ENCODE data around the gene PCDH9. TPM values are rescaled to one million over a fixed set of nuclear protein-coding genes. Genes with fewer than 3 reads are reported as not detected.

Gene PCDH9
- total RNA-seq, 1 donor from 2014 or later = 33.8 TPM

GRCh38 chr13:66840621-66841020 is 389.5 kb downstream of the PCDH9 start:
- no peaks in the 10 kb centered on the region for H3K27me3 Mint-ChIP-seq (ENCODE audit: unreplicated experiment)
- TF ChIP-seq CTCF (IDR thresholded peaks at IDR 0.05) = no peak
- no peaks in the 10 kb centered on the region for H3K36me3 Mint-ChIP-seq (ENCODE audit: unreplicated experiment)
- no peak overlapping the region for H3K4me3 Mint-ChIP-seq (ENCODE audit: unreplicated experiment)
- no peaks in the 10 kb centered on the region for H3K9me3 Mint-ChIP-seq (ENCODE audit: unreplicated experiment)
- H3K4me1 Mint-ChIP-seq (ENCODE audit: unreplicated experiment) = peaks cover 2% of the 10 kb centered on the region
- no peak overlapping the region for H3K27ac Mint-ChIP-seq (ENCODE audit: unreplicated experiment)
- no peak for DNase-seq (ENCODE audit: extremely low spot score, unreplicated experiment)

- DNase-seq (ENCODE audit: extremely low spot score, unreplicated experiment) = no peak
- H3K36me3 Mint-ChIP-seq (ENCODE audit: unreplicated experiment) = no peaks in the 10 kb centered on the region
- no peak for TF ChIP-seq CTCF (IDR thresholded peaks at IDR 0.05)
- H3K9me3 Mint-ChIP-seq (ENCODE audit: unreplicated experiment) = no peaks in the 10 kb centered on the region
- H3K4me1 Mint-ChIP-seq (ENCODE audit: unreplicated experiment) = peaks cover 12% of the 10 kb centered on the region
- H3K4me3 Mint-ChIP-seq (ENCODE audit: unreplicated experiment) = no peak overlapping the region
- no peaks in the 10 kb centered on the region for H3K27me3 Mint-ChIP-seq (ENCODE audit: unreplicated experiment)
- no peak overlapping the region for H3K27ac Mint-ChIP-seq (ENCODE audit: unreplicated experiment)
Observed at GRCh38 chr13:66837246-66837645, 392.9 kb downstream of the PCDH9 start.

- H3K27me3 Mint-ChIP-seq (ENCODE audit: unreplicated experiment) = no peaks in the 10 kb centered on the region
- DNase-seq (ENCODE audit: extremely low spot score, unreplicated experiment) = no peak
- H3K36me3 Mint-ChIP-seq (ENCODE audit: unreplicated experiment) = no peaks in the 10 kb centered on the region
- peak overlapping the region; percentile 55 for H3K27ac Mint-ChIP-seq (ENCODE audit: unreplicated experiment)
- no peaks in the 10 kb centered on the region for H3K9me3 Mint-ChIP-seq (ENCODE audit: unreplicated experiment)
- H3K4me3 Mint-ChIP-seq (ENCODE audit: unreplicated experiment) = no peak overlapping the region
- no peak for TF ChIP-seq CTCF (IDR thresholded peaks at IDR 0.05)
- H3K4me1 Mint-ChIP-seq (ENCODE audit: unreplicated experiment) = peaks cover 14% of the 10 kb centered on the region
Observed at GRCh38 chr13:66835040-66835628, 395.0 kb downstream of the PCDH9 start.

GRCh38 chr13:66830940-66831716 is 399.0 kb downstream of the PCDH9 start:
- H3K27me3 Mint-ChIP-seq (ENCODE audit: unreplicated experiment) = no peaks in the 10 kb centered on the region
- no peak overlapping the region for H3K4me3 Mint-ChIP-seq (ENCODE audit: unreplicated experiment)
- H3K36me3 Mint-ChIP-seq (ENCODE audit: unreplicated experiment) = no peaks in the 10 kb centered on the region
- H3K9me3 Mint-ChIP-seq (ENCODE audit: unreplicated experiment) = no peaks in the 10 kb centered on the region
- H3K27ac Mint-ChIP-seq (ENCODE audit: unreplicated experiment) = no peak overlapping the region
- H3K4me1 Mint-ChIP-seq (ENCODE audit: unreplicated experiment) = peaks cover 15% of the 10 kb centered on the region
- no peak for TF ChIP-seq CTCF (IDR thresholded peaks at IDR 0.05)
- DNase-seq (ENCODE audit: extremely low spot score, unreplicated experiment) = no peak

GRCh38 chr13:66829803-66830202 is 400.3 kb downstream of the PCDH9 start:
- Mint-ChIP-seq H3K36me3 (ENCODE audit: unreplicated experiment) (no peaks in the 10 kb centered on the region), H3K4me3 (ENCODE audit: unreplicated experiment) (no peak overlapping the region), H3K27me3 (ENCODE audit: unreplicated experiment) (no peaks in the 10 kb centered on the region), H3K4me1 (ENCODE audit: unreplicated experiment) (peaks cover 8% of the 10 kb centered on the region), H3K27ac (ENCODE audit: unreplicated experiment) (no peak overlapping the region), H3K9me3 (ENCODE audit: unreplicated experiment) (no peaks in the 10 kb centered on the region)
- no peak for DNase-seq (ENCODE audit: extremely low spot score, unreplicated experiment)
- no peak for TF ChIP-seq CTCF (IDR thresholded peaks at IDR 0.05)
